HG03103 (cell line): ENCODE measurements around the gene RPRD1B.

Source experiments
- ATAC-seq: cut with Tn5 transposase; IDR thresholded peaks from one replicate; pipeline ENCODE4 v1.9.1; 2021; ENCODE audit warnings: low read depth; ENCODE audit not compliant: unreplicated experiment

The RPRD1B gene

GRCh38 chr20:38033330-38034107, at the start of gene RPRD1B, which contains the start of gene TTI1:
RPRD1B (plus strand) TSS chr20:38033746; CDS start chr20:38033948, 202 bp downstream.
TTI1 (minus strand) TSS chr20:38033456; CDS start chr20:38013816, 19,640 bp downstream.
- ATAC-seq, result peak; percentile 84

- no peak for ATAC-seq
Measured at GRCh38 chr20:37984018-37984785, 49.3 kb upstream of the RPRD1B start.

- ATAC-seq, result no peak
Measured at GRCh38 chr20:37986044-37986858, 47.3 kb upstream of the RPRD1B start.

GRCh38 chr20:37986873-37987601, 46.5 kb upstream of the RPRD1B start:
- ATAC-seq, result no peak

- ATAC-seq, result no peak
Measured at GRCh38 chr20:37987602-37988290, 45.8 kb upstream of the RPRD1B start.

GRCh38 chr20:37988306-37988954, 45.1 kb upstream of the RPRD1B start:
- no peak for ATAC-seq

- ATAC-seq, result no peak
Measured at GRCh38 chr20:37989601-37990295, 43.8 kb upstream of the RPRD1B start.

- ATAC-seq, result peak; percentile 87
Measured at GRCh38 chr20:37990571-37991151, 42.9 kb upstream of the RPRD1B start.

GRCh38 chr20:37991157-37991866, 42.2 kb upstream of the RPRD1B start:
- no peak for ATAC-seq

- no peak for ATAC-seq
Measured at GRCh38 chr20:37991908-37992307, 41.6 kb upstream of the RPRD1B start.

GRCh38 chr20:37992802-37993409, 40.6 kb upstream of the RPRD1B start:
- no peak for ATAC-seq

GRCh38 chr20:37994512-37994911, 39.0 kb upstream of the RPRD1B start:
- no peak for ATAC-seq

- no peak for ATAC-seq
Measured at GRCh38 chr20:37995856-37996605, 37.5 kb upstream of the RPRD1B start.

- no peak for ATAC-seq
Measured at GRCh38 chr20:37997516-37997915, 36.0 kb upstream of the RPRD1B start.

GRCh38 chr20:37999526-38000263, 33.9 kb upstream of the RPRD1B start:
- ATAC-seq, result no peak

GRCh38 chr20:38000293-38000692, 33.3 kb upstream of the RPRD1B start:
- ATAC-seq, result no peak
